Measurements from ENCODE around the gene LIMS1.

DNA sequence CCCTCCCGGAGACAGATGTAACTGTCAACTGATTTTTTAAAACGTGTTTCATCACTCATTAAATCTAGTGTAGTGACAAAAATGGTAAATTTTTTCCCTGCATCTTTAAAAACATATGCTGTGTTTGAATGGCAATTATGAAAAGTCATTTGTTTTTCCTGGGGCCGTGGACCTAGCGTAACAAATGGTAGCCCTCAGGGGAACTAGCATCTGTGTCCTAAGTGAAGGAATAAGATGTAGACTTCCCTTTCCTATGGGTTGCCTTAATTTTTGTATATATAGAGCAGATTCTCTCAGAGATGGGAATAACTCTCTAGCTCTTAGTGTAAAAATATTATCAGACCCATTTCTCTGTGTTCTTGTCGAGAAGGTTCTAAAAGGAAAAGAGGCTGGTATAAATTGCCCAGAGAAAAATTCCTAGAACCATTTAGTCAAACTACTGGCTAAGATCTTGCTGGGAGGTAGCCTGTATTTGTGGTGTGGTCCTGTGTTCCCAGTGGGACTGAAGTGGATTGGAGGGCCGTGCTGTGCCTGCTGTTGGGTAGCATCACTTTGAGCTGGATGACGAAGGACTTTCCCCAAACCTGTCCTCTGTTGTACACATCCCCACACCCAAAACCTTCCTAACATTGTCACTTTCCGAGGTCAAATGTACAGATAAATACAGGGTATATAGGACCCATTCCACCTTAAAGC is 85.8 kb downstream of the LIMS1 start:
- TF ChIP-seq, protein P1, sequence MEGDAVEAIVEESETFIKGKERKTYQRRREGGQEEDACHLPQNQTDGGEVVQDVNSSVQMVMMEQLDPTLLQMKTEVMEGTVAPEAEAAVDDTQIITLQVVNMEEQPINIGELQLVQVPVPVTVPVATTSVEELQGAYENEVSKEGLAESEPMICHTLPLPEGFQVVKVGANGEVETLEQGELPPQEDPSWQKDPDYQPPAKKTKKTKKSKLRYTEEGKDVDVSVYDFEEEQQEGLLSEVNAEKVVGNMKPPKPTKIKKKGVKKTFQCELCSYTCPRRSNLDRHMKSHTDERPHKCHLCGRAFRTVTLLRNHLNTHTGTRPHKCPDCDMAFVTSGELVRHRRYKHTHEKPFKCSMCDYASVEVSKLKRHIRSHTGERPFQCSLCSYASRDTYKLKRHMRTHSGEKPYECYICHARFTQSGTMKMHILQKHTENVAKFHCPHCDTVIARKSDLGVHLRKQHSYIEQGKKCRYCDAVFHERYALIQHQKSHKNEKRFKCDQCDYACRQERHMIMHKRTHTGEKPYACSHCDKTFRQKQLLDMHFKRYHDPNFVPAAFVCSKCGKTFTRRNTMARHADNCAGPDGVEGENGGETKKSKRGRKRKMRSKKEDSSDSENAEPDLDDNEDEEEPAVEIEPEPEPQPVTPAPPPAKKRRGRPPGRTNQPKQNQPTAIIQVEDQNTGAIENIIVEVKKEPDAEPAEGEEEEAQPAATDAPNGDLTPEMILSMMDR (IDR thresholded peaks at IDR 0.05), result no peak
- no peak for TF ChIP-seq POLR2A (IDR thresholded peaks at IDR 0.05)

Measured in lower leg skin (tissue), 3 donors.